HG02840 (cell line): ENCODE data around the gene PCDHB16.
"Not testable (repeated sequence)": the region's sequence is repeated elsewhere in the genome, so short reads cannot be mapped to it uniquely, and the experiment has no call there.

Experiments
- ATAC-seq: cut with Tn5 transposase; IDR thresholded peaks from one replicate; pipeline ENCODE4 v1.9.1; 2021; ENCODE audit warnings: mild to moderate bottlenecking, moderate library complexity, moderate number of reproducible peaks; ENCODE audit not compliant: unreplicated experiment, low FRiP score

PCDHB16 gene

DNA sequence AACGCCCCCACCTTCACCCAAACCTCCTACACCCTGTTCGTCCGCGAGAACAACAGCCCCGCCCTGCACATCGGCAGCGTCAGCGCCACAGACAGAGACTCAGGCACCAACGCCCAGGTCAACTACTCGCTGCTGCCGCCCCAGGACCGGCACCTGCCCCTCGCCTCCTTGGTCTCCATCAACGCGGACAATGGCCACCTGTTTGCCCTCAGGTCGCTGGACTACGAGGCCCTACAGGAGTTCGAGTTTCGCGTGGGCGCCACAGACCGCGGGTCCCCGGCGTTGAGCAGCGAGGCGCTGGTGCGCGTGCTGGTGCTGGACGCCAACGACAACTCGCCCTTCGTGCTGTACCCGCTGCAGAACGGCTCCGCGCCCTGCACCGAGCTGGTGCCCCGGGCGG lies 42.7 kb downstream of the PCDHB16 start:
- ATAC-seq, result not testable (repeated sequence)

DNA sequence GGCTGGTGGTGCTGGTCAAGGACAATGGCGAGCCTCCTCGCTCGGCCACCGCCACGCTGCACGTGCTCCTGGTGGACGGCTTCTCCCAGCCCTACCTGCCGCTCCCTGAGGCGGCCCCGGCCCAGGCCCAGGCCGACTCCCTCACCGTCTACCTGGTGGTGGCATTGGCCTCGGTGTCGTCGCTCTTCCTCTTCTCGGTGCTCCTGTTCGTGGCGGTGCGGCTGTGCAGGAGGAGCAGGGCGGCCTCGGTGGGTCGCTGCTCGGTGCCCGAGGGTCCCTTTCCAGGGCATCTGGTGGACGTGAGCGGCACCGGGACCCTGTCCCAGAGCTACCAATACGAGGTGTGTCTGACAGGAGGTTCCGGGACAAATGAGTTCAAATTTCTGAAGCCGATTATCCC lies 43.2 kb downstream of the PCDHB16 start:
- ATAC-seq, result not testable (repeated sequence)

DNA sequence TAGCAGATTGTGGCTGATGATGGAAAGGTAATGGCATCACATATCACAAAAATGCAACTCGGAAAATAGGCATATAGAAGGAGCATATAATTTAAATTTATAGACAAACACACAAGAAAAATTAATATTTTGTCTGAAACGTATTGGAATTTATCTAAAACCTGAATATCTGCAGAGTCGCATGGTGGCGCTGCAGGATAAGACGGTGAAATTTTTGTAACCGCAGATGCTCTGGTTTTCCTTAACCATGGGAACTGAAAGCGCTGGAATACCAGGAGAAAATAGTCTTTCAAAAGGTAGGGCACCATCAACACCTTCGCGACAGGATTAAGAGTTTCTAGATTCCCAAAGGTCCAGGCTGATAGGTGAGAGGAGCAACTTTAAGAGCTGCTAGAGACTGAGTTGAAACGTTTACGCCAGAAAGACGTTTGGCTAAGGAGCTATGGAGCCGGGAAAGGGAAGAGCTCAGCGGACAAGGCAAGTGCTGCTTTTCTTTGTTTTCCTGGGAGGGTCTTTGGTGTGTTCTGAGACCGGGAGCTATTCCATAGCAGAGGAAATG lies 52.0 kb downstream of the PCDHB16 start:
- no peak for ATAC-seq
